Thyroid gland (tissue), 4 donors: ENCODE data around the gene SNRPD3. TPM values are rescaled to one million over a fixed set of nuclear protein-coding genes. Genes with fewer than 3 reads are reported as not detected.
"Not testable (repeated sequence)": the region's sequence is repeated elsewhere in the genome, so short reads cannot be mapped to it uniquely, and the experiment has no call there.

Source experiments
- DNase-seq, 2 donors: peaks; one replicate each; pipeline ENCODE4 v3.0.0-alpha.2; 2019
- H3K27ac ChIP-seq, 3 donors: fragments of 200-600 bp; sonication (generic); 1 replicate in 2 of 3; 2 replicates in 1 of 3; pipeline ENCODE4 v1.5.1; 2016 to 2019; ENCODE audit warnings: mild to moderate bottlenecking in 1 of 3, moderate library complexity in 1 of 3
- H3K27me3 ChIP-seq: fragments of 200-600 bp; sonication (generic); one replicate; pipeline ENCODE4 v1.5.1; 2019
- H3K36me3 ChIP-seq, 2 donors: fragments of 200-600 bp; sonication (generic); one replicate each; pipeline ENCODE4 v1.5.1; 2016 to 2019
- H3K4me1 ChIP-seq, 2 donors: fragments of 200-600 bp; sonication (generic); one replicate each; pipeline ENCODE4 v1.5.1; 2017 to 2019
- H3K4me3 ChIP-seq, 3 donors: fragments of 200-600 bp; sonication (generic); replicated peaks in 1 of 3; 1 replicate in 2 of 3; 2 replicates in 1 of 3; pipeline ENCODE4 v1.5.1; 2016; ENCODE audit warnings: mild to moderate bottlenecking in 1 of 3
- H3K9me3 ChIP-seq: fragments of 200-600 bp; sonication (generic); one replicate; pipeline ENCODE4 v1.5.1; 2017
- POLR2A ChIP-seq, 2 donors: fragments of 450-650 bp; IDR thresholded peaks; one replicate each; pipeline ENCODE4 v1.6.1; 2017; ENCODE audit warnings: antibody characterized with exemption in 2 of 2, mild to moderate bottlenecking in 2 of 2, moderate library complexity in 1 of 2
- WGBS, 2 donors: methylation state at CpG; one replicate each; pipeline ENCODE4 v1.1.5; 2017; 5-methylcytosine and 5-hydroxymethylcytosine counted together
- intact Hi-C: fragments of 100-400 bp; cut with DNase I; formaldehyde crosslinking; loops from one replicate; pipeline ENCODE4 v1.15.1; 2023
- total RNA-seq, 4 donors: library from RNA; depleted of rRNA; stranded (reverse); fragments of >200 nt; gene quantifications; one replicate each; pipeline ENCODE4 v1.2.3, GENCODE V29; 2016
- TF ChIP-seq, protein P1 (sequence below), 6 experiments: fragments of 200-600 bp in 3 of 6; fragments of 450-650 bp in 3 of 6; sonication (generic) in 3 of 6; IDR thresholded peaks; one replicate each; pipeline ENCODE4 v1.5.1; 2016 to 2019; ENCODE audit warnings: antibody characterized with exemption in 6 of 6, mild to moderate bottlenecking in 2 of 6, inconsistent platforms in 1 of 6, moderate library complexity in 1 of 6

Gene SNRPD3
- total RNA-seq, 4 donors from 2014 or later, result 96.9 to 216 (median 145) TPM

DNA sequence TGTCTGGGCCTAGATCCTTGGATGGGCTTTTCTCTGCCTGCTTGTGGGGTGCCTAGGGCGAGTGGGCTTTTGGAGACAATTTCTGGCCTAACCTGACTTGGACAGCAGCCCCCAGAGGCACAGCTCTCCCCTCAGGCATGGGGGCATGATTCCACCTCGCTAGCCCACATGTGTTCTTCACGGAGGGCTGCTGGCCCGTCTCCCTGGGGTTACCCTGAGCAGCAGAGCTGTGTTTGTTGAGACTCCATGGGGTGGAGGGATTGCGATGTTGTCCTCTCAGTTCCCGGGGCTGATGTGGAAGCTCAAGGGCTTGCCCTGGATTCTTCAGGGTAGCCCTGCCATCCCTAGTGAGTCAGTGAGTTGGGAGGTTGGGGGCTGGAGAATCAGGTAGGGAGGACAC is 39.4 kb downstream of the SNRPD3 start:
- DNase-seq, result no peak
- Histone ChIP-seq H3K27ac (peak overlapping the region; percentile 68 to 90 (median 82)), H3K4me1 (peaks cover 40 to 61% of the 10 kb centered on the region in 2 donors), H3K27me3 (no peaks in the 10 kb centered on the region), H3K36me3 (no peaks in the 10 kb centered on the region), H3K4me3 (no peak overlapping the region), H3K9me3 (no peaks in the 10 kb centered on the region)
- TF ChIP-seq, protein P1, sequence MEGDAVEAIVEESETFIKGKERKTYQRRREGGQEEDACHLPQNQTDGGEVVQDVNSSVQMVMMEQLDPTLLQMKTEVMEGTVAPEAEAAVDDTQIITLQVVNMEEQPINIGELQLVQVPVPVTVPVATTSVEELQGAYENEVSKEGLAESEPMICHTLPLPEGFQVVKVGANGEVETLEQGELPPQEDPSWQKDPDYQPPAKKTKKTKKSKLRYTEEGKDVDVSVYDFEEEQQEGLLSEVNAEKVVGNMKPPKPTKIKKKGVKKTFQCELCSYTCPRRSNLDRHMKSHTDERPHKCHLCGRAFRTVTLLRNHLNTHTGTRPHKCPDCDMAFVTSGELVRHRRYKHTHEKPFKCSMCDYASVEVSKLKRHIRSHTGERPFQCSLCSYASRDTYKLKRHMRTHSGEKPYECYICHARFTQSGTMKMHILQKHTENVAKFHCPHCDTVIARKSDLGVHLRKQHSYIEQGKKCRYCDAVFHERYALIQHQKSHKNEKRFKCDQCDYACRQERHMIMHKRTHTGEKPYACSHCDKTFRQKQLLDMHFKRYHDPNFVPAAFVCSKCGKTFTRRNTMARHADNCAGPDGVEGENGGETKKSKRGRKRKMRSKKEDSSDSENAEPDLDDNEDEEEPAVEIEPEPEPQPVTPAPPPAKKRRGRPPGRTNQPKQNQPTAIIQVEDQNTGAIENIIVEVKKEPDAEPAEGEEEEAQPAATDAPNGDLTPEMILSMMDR (IDR thresholded peaks at IDR 0.05), result no peak
- intact Hi-C loops, result no loop called here
- WGBS, 2 donors, result 57 to 86% methylated on average over 6 of the region's 6 CpGs

DNA sequence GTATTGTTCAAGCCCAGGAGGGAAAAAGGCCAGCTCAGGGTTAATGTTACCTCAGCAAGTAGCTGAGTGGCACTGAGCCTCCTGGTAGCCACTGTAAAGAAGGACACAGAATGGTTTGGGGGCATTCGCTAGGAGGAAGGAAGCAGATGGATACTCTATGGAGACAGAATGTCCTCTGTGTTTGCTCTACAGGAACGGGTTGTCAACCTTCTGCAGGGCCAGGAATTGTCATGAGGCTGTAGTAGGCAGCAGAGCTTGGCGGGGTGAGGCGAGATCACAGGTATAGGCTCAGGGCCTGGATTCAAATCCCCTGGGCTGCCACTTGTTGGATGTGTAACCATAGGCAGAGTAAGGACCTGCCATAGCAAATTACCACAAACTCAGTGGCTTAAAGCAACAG is 40.1 kb downstream of the SNRPD3 start:
- no peaks in the 10 kb centered on the region for H3K36me3 ChIP-seq
- DNase-seq, result peak in 1 of 2 donors; percentile 7
- no peak overlapping the region for H3K4me3 ChIP-seq
- intact Hi-C loops, result no loop called here
- TF ChIP-seq POLR2A (IDR thresholded peaks at IDR 0.05), result no peak
- TF ChIP-seq, protein P1 (IDR thresholded peaks at IDR 0.05), result no peak
- no peaks in the 10 kb centered on the region for H3K27me3 ChIP-seq
- H3K27ac ChIP-seq, result peak overlapping the region; percentile 68 to 90 (median 82)
- peaks cover 46 to 63% of the 10 kb centered on the region in 2 donors for H3K4me1 ChIP-seq
- WGBS, 2 donors, result 93 to 100% methylated on average over 4 of the region's 4 CpGs
- no peaks in the 10 kb centered on the region for H3K9me3 ChIP-seq

DNA sequence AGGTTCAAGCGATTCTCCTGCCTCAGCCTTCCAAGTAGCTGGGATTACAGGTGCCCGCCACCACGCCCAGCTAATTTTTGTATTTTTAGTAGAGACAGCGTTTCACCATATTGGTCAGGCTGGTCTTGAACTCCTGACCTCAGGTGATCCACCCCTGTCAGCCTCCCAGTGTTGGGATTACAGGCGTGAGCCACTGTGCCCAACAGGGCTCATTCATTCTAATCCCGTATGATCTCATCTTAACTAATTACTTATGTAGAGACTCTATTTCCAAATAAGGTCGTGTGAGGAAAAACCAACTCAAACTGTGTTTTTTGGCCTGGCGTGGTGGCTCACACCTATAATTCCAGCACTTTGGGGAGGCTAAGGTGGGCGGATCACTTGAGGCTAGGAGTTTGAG is 41.3 kb downstream of the SNRPD3 start:
- H3K9me3 ChIP-seq, intact Hi-C loops, DNase-seq, H3K27ac ChIP-seq, H3K27me3 ChIP-seq, H3K36me3 ChIP-seq, H3K4me3 ChIP-seq: not testable (repeated sequence)
- H3K4me1 ChIP-seq, result peaks cover 55 to 67% of the 10 kb centered on the region in 2 donors
- 88 to 90% methylated on average over 9 of the region's 9 CpGs for WGBS, 2 donors

- Histone ChIP-seq H3K9me3 (no peaks in the 10 kb centered on the region), H3K4me3 (no peak overlapping the region), H3K27me3 (no peaks in the 10 kb centered on the region), H3K27ac (peak overlapping the region; percentile 50 to 91 (median 75)), H3K4me1 (peaks cover 47 to 65% of the 10 kb centered on the region in 2 donors), H3K36me3 (no peaks in the 10 kb centered on the region)
- TF ChIP-seq POLR2A (IDR thresholded peaks at IDR 0.05), result no peak
- intact Hi-C loops, result no loop called here
- WGBS, 2 donors, result 72 to 83% methylated on average over 5 to 8 of the region's 8 CpGs
- DNase-seq, result no peak
These were observed 43.7 kb downstream of the SNRPD3 start for GRCh38 chr22:24599514-24599913.

- 40 to 46% methylated on average over 1 to 3 of the region's 3 CpGs for WGBS, 2 donors
- H3K4me3 ChIP-seq, intact Hi-C loops, H3K27me3 ChIP-seq, H3K9me3 ChIP-seq, H3K36me3 ChIP-seq: not testable (repeated sequence)
- Histone ChIP-seq H3K4me1 (peaks cover 40 to 59% of the 10 kb centered on the region in 2 donors), H3K27ac (peak overlapping the region; percentile 75 to 91 (median 82))
- DNase-seq, result peak; percentile 89 to 91
These were observed 44.3 kb downstream of the SNRPD3 start for GRCh38 chr22:24599958-24600715.

DNA sequence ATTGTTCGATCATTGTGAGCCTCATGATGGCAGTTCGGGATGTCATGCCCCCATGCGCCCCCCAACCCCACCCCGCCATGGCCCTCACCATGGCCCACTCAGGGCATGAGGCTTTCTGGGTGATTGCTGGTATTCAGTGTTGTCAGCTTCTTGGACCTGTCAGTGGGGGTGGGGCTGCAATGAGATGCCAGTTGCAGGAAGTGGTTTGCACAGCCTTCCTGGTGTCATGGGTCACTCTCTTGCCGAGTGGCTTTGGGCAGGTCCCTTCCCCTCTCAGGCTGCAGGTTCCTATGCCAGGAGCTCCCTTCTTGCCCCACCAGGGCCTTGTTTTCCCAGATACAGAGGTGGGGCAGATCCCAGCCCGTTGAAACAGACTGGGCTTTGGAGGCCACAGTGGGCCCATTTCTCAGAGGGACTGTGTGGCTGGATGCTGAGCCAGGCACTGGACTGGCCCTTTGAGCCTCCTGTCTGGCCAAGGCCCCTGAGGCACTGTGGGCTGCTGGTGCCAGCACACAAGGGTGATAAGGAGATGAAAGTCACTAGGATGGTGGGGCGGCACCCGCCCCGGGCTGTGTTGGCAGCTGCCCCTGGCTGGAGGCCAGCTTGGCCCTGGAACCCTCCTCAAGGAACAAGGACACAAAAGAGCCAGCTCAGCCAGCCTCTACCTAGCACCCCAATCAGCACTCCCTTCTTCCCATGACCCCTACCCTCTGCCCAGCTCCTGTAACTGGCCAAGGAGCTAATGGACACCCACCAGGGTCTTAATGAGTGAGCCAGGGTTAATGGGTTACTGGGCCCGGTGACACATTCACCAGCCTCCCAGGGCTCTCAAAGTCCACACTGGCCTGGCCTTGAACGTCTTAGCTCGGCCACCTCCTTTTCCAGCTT is 45.7 kb downstream of the SNRPD3 start:
- Histone ChIP-seq H3K4me3 (no peak overlapping the region), H3K27me3 (no peaks in the 10 kb centered on the region), H3K36me3 (no peaks in the 10 kb centered on the region), H3K9me3 (no peaks in the 10 kb centered on the region), H3K4me1 (peaks cover 38 to 48% of the 10 kb centered on the region in 2 donors), H3K27ac (peak overlapping the region; percentile 81 to 91 (median 82))
- DNase-seq, result peak; percentile 90 to 94
- intact Hi-C loops, result no loop called here
- TF ChIP-seq, protein P1 (IDR thresholded peaks at IDR 0.05), result no peak
- no peak for TF ChIP-seq POLR2A (IDR thresholded peaks at IDR 0.05)
- WGBS, 2 donors, result 46 to 48% methylated on average over 5 to 9 of the region's 12 CpGs

GRCh38 chr22:24602105-24602749 is 46.4 kb downstream of the SNRPD3 start:
- H3K4me3 ChIP-seq, intact Hi-C loops, H3K36me3 ChIP-seq, H3K9me3 ChIP-seq, H3K27me3 ChIP-seq, DNase-seq: not testable (repeated sequence)
- Histone ChIP-seq H3K4me1 (peaks cover 38 to 48% of the 10 kb centered on the region in 2 donors), H3K27ac (peak overlapping the region; percentile 81 to 91 (median 82))
- WGBS, 2 donors, result 74 to 84% methylated on average over 10 to 11 of the region's 11 CpGs

DNA sequence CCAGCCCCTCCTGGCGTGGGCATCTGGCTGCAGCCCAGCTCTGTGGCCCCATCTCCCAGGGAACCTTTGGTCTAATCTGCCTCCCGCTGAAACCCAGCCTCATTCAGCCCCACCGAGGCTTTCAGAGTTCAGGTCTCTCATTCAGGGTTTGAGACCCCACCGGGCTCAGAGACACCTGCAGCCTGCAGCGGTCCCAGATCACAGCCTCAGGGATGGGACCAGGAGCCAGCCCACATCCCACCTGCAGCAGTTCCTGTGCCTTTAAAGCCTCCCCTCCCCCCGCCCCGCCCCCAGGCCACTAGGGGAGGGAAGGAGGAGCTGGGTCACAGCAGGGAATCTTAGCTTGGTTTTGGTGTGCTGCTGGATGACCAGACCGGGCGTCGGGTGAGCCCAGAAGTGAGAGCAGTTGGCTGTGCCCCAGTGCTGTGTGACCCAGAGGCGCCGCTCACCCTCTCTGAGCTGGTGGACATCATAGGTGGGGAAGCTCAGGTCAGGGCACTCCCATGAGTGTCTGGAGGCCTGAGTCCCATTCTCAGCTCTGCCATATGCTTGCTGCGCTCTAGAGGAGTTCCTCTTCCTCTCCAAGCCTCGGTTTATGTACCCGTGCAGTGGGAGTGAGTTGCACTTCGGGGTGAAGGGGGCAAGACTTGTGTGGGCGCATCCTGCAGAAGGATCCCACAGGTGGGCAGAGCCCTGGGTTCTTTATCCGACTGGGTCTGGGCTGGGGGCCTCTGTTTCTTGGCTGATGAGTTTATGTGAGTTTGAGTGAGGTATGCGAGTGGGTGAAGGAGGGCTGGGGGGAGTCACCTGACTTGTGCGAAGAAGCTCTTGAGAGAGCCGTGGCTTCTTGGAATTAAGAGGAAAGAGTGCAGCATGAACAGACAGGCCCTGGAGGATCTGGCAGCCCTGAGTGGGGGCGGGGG is 47.3 kb downstream of the SNRPD3 start, which contains the start of gene GGT1:
GGT1 (plus strand) TSS at position 347 of the 923 bp plus-strand sequence. CDS start 7,889 bp downstream, outside the sequence.
- 37 to 58% methylated on average over 12 to 14 of the region's 22 CpGs for WGBS, 2 donors
- H3K9me3 ChIP-seq, H3K27me3 ChIP-seq, intact Hi-C loops, H3K4me3 ChIP-seq, H3K36me3 ChIP-seq: not testable (repeated sequence)
- peak; percentile 67 to 78 for DNase-seq
- Histone ChIP-seq H3K4me1 (peaks cover 38 to 48% of the 10 kb centered on the region in 2 donors), H3K27ac (peak within 1 kb of the TSS; percentile 82 to 91 (median 88))
